Loucy (cell line): ENCODE measurements around the gene EVX2.
A peak's percentile ranks its signal among the peaks of the same experiment; 100 is the strongest.

ENCODE experiments used
- H2AFZ ChIP-seq: fragments of 200-600 bp; sonication (generic); 2 replicates; pipeline ENCODE4 v1.6.0; 2016; ENCODE audit warnings: antibody characterized with exemption, mild to moderate bottlenecking, low read length, moderate library complexity
- H3F3A ChIP-seq: fragments of 200-600 bp; 2 replicates; pipeline ENCODE4 v1.6.0; 2016; ENCODE audit warnings: antibody characterized with exemption, low read depth, mild to moderate bottlenecking
- H3K27me3 ChIP-seq: fragments of 200-600 bp; sonication (generic); 2 replicates; pipeline ENCODE4 v1.6.1; 2014; ENCODE audit warnings: low read length, mild to moderate bottlenecking; ENCODE audit not compliant: insufficient read depth, poor library complexity, severe bottlenecking
- H3K36me3 ChIP-seq: fragments of 200-600 bp; sonication (generic); 2 replicates; pipeline ENCODE4 v1.6.1; 2016; ENCODE audit warnings: low read length; ENCODE audit not compliant: insufficient read depth
- H3K4me1 ChIP-seq: fragments of 200-600 bp; sonication (generic); 2 replicates; pipeline ENCODE4 v1.5.1; 2014; ENCODE audit warnings: low read length, mild to moderate bottlenecking; ENCODE audit not compliant: insufficient read depth, poor library complexity, severe bottlenecking
- H3K4me2 ChIP-seq: fragments of 200-600 bp; sonication (generic); 2 replicates; pipeline ENCODE4 v1.6.0; 2014; ENCODE audit warnings: antibody characterized with exemption, low read length, low read depth, mild to moderate bottlenecking; ENCODE audit not compliant: poor library complexity, severe bottlenecking
- H3K4me3 ChIP-seq: fragments of 200-600 bp; sonication (generic); 2 replicates; pipeline ENCODE4 v1.5.1; 2014; ENCODE audit warnings: low read length, mild to moderate bottlenecking, mixed read lengths; ENCODE audit not compliant: poor library complexity, severe bottlenecking
- H3K79me2 ChIP-seq: fragments of 200-600 bp; sonication (generic); 2 replicates; pipeline ENCODE4 v1.6.1; 2014; ENCODE audit warnings: low read length; ENCODE audit not compliant: insufficient read depth
- H3K9ac ChIP-seq: fragments of 200-600 bp; sonication (generic); 2 replicates; pipeline ENCODE4 v1.6.0; 2014; ENCODE audit warnings: mild to moderate bottlenecking, low read depth, low read length, moderate library complexity; ENCODE audit not compliant: poor library complexity, severe bottlenecking
- H3K9me2 ChIP-seq: fragments of 200-600 bp; sonication (generic); replicated peaks from 2 replicates; pipeline ENCODE4 v1.6.1; 2016; ENCODE audit warnings: low read depth, low read length, mixed read lengths
- H3K9me3 ChIP-seq: fragments of 200-600 bp; sonication (generic); 2 replicates; pipeline ENCODE4 v1.6.1; 2014; ENCODE audit warnings: mild to moderate bottlenecking, antibody characterized with exemption, low read length, low read depth; ENCODE audit not compliant: insufficient read depth
- H4K20me1 ChIP-seq: fragments of 200-600 bp; sonication (generic); 2 replicates; pipeline ENCODE4 v1.6.0; 2014; ENCODE audit warnings: antibody characterized with exemption, low read length, mild to moderate bottlenecking; ENCODE audit not compliant: insufficient read depth, poor library complexity, severe bottlenecking
- EZH2phosphoT487 ChIP-seq: fragments of 200-600 bp; IDR thresholded peaks from 2 replicates; pipeline ENCODE4 v1.6.1; 2018; ENCODE audit warnings: antibody characterized with exemption, mild to moderate bottlenecking, moderate library complexity, borderline replicate concordance
- TF ChIP-seq, protein P1 (sequence below): fragments of 200-600 bp; sonication (generic); conservative IDR thresholded peaks from 2 replicates; pipeline ENCODE4 v1.5.1; 2014; ENCODE audit warnings: mild to moderate bottlenecking, antibody characterized with exemption, low read length

EVX2 gene

DNA sequence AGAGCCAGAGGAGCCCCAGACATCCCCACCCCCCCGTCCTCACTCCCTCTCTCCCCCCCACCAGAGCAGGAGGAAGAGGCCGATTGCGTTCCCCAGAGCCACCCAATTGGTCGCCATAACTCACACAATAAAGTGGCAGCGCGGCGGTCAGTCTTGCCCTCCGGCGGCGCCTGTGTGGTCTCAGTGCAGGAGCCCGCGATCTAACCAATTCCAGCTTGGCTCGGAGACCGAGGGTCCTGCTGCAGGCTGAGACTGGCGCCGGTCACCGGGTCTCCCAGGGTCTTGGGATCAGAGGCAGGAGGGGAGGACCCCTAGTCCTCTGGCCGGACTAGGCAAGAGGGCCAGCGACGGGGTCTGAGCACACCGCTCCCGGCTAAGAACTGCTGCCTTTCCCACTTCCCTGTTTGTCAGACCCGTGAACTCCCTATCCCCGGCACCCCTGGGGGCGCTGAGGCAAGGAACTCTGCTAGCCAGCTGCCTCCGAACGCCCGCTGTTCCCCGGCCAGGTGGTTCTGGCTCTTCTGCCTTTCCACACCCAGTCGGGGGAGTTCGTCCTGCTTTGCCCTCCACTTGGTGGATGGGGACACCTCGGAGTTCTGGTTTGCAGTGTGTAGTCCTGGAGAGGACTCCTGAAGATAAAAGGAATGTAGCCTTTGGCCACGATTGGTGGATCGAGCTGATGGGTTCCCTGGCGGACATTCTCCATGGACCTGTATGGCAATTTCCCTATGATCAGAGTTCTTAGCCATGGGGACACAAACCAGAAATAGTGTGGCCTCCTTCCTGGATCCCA, 14.8 kb upstream of the EVX2 start:
- TF ChIP-seq, protein P1, sequence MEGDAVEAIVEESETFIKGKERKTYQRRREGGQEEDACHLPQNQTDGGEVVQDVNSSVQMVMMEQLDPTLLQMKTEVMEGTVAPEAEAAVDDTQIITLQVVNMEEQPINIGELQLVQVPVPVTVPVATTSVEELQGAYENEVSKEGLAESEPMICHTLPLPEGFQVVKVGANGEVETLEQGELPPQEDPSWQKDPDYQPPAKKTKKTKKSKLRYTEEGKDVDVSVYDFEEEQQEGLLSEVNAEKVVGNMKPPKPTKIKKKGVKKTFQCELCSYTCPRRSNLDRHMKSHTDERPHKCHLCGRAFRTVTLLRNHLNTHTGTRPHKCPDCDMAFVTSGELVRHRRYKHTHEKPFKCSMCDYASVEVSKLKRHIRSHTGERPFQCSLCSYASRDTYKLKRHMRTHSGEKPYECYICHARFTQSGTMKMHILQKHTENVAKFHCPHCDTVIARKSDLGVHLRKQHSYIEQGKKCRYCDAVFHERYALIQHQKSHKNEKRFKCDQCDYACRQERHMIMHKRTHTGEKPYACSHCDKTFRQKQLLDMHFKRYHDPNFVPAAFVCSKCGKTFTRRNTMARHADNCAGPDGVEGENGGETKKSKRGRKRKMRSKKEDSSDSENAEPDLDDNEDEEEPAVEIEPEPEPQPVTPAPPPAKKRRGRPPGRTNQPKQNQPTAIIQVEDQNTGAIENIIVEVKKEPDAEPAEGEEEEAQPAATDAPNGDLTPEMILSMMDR: no peak
- no peak for TF ChIP-seq EZH2phosphoT487
- Histone ChIP-seq H3K4me1 (peaks cover 17% of the 10 kb centered on the region), H3F3A (no peaks in the 10 kb centered on the region), H2AFZ (peak overlapping the region; percentile 90; the same call in 1 of the 2 replicates), H3K9ac (no peak overlapping the region), H3K36me3 (no peaks in the 10 kb centered on the region), H4K20me1 (no peaks in the 10 kb centered on the region), H3K9me2 (no peaks in the 10 kb centered on the region), H3K4me2 (no peak overlapping the region), H3K79me2 (no peaks in the 10 kb centered on the region), H3K4me3 (no peak overlapping the region), H3K9me3 (no peaks in the 10 kb centered on the region), H3K27me3 (no peaks in the 10 kb centered on the region)

- Histone ChIP-seq H3K4me2 (peak overlapping the region; percentile 96), H3K79me2 (no peaks in the 10 kb centered on the region), H4K20me1 (no peaks in the 10 kb centered on the region), H3K4me1 (peaks cover 17% of the 10 kb centered on the region), H3K27me3 (no peaks in the 10 kb centered on the region), H3K36me3 (no peaks in the 10 kb centered on the region), H3K9ac (peak overlapping the region; percentile 90), H3K9me3 (no peaks in the 10 kb centered on the region), H3K9me2 (no peaks in the 10 kb centered on the region), H3K4me3 (peak overlapping the region; percentile 83), H3F3A (no peaks in the 10 kb centered on the region), H2AFZ (peak overlapping the region; percentile 90)
- no peak for TF ChIP-seq EZH2phosphoT487
- TF ChIP-seq, protein P1: no peak
Observed at GRCh38 chr2:176097820-176098365, 14.1 kb upstream of the EVX2 start.

DNA sequence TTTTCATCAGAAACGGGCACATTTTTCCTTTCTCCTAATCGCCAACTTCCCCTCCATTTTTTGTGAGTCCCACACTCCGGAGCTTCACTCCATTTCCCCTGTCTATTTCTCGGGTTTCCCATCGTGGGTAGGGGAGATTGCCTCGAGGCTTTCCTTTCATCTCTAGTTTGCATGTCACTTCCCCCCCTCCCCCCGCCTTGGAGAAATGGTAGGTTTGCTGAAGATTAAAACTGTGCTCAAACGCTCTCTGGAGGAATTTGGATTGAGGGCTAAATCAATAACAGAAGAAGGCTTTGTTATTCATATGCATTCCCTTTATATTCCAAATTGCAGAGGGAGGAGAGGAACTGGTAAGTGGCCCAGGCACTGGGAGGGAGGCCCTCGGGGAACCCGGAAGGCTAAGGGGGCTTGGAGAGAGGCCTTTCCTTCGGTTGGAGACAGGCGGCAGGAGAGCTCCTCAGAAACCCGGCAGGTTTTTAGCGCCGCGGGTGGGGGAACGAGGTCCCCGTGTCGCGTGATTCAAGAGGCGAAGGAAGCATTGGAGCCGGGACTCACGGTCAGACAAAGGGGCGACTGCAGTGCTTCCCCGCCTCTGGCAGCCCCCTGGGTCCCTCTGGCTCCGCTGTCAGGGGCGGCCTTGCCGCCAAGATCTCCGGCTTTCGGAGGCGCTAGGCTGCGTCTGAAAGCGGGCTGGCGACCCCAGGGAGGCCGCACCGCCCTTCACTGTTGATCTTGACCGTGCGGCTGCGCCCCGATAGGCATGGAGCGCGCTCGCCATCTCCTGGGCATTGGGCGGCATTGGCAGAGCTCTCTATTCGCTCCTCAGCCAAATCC, 13.4 kb upstream of the EVX2 start:
- Histone ChIP-seq H3K27me3 (no peaks in the 10 kb centered on the region), H3K36me3 (no peaks in the 10 kb centered on the region), H3K9me3 (no peaks in the 10 kb centered on the region), H3K4me1 (peaks cover 17% of the 10 kb centered on the region), H3K9me2 (no peaks in the 10 kb centered on the region), H3F3A (no peaks in the 10 kb centered on the region), H4K20me1 (no peaks in the 10 kb centered on the region), H3K9ac (peak overlapping the region; percentile 90), H3K4me2 (peak overlapping the region; percentile 96), H3K4me3 (peak overlapping the region; percentile 83), H2AFZ (peak overlapping the region; percentile 90), H3K79me2 (no peaks in the 10 kb centered on the region)
- TF ChIP-seq, protein P1: peak; percentile 79
- no peak for TF ChIP-seq EZH2phosphoT487
